H9 (cell line): ENCODE results near the gene NPIPB8. TPM values are rescaled to one million over a fixed set of nuclear protein-coding genes. Genes with fewer than 3 reads are reported as not detected.

Experiments
- DNase-seq: peaks from one replicate; pipeline ENCODE4 v3.0.0-alpha.2; 2017
- H2AFZ ChIP-seq: one replicate; pipeline ENCODE4 v1.6.1; 2013; ENCODE audit warnings: mild to moderate bottlenecking, low read length, control low read depth, moderate library complexity
- H2AK5ac ChIP-seq: 2 replicates; pipeline ENCODE4 v1.6.1; 2013; ENCODE audit warnings: low read length, control low read depth, mixed read lengths; ENCODE audit not compliant: insufficient read length
- H2BK120ac ChIP-seq: one replicate; pipeline ENCODE4 v1.6.1; 2013; ENCODE audit warnings: low read depth, mild to moderate bottlenecking, low read length, control low read depth, inconsistent platforms; ENCODE audit not compliant: poor library complexity, severe bottlenecking
- H2BK12ac ChIP-seq: 2 replicates; pipeline ENCODE4 v1.6.1; 2013; ENCODE audit warnings: low read length, control low read depth, mixed read lengths, low read depth; ENCODE audit not compliant: insufficient read length
- H2BK15ac ChIP-seq: 2 replicates; pipeline ENCODE4 v1.6.1; 2013; ENCODE audit warnings: low read depth, low read length, control low read depth
- H2BK20ac ChIP-seq: one replicate; pipeline ENCODE4 v1.6.1; 2013; ENCODE audit warnings: low read depth, mild to moderate bottlenecking, low read length, control low read depth, inconsistent platforms; ENCODE audit not compliant: poor library complexity, severe bottlenecking
- H2BK5ac ChIP-seq: 2 replicates; pipeline ENCODE4 v1.6.1; 2013; ENCODE audit warnings: low read length, control low read depth, mixed read lengths; ENCODE audit not compliant: insufficient read length
- H3K14ac ChIP-seq: 2 replicates; pipeline ENCODE4 v1.6.1; 2013; ENCODE audit warnings: low read length, control low read depth; ENCODE audit not compliant: insufficient read depth
- H3K18ac ChIP-seq: 2 replicates; pipeline ENCODE4 v1.6.1; 2013; ENCODE audit warnings: low read depth, mild to moderate bottlenecking, mixed read lengths, low read length, control low read depth; ENCODE audit not compliant: insufficient read length
- H3K23ac ChIP-seq: 2 replicates; pipeline ENCODE4 v1.6.1; 2013; ENCODE audit warnings: low read length, control low read depth, mixed read lengths, low read depth; ENCODE audit not compliant: insufficient read length
- H3K23me2 ChIP-seq: 2 replicates; pipeline ENCODE4 v1.6.1; 2013; ENCODE audit warnings: low read depth, mild to moderate bottlenecking, mixed read lengths, low read length, control low read depth; ENCODE audit not compliant: insufficient read length, poor library complexity, severe bottlenecking
- H3K27ac ChIP-seq: 2 replicates; pipeline ENCODE4 v1.5.1; 2013; ENCODE audit warnings: low read length, control low read depth, mixed read lengths, low read depth; ENCODE audit not compliant: insufficient read length
- H3K27me3 ChIP-seq: 2 replicates; pipeline ENCODE4 v1.6.1; 2013; ENCODE audit warnings: low read length, control low read depth, inconsistent platforms; ENCODE audit not compliant: insufficient read depth
- H3K4ac ChIP-seq: 2 replicates; pipeline ENCODE4 v1.6.1; 2013; ENCODE audit warnings: low read depth, mild to moderate bottlenecking, control low read depth, inconsistent platforms, low read length, moderate library complexity
- H3K4me1 ChIP-seq: 2 replicates; pipeline ENCODE4 v1.6.1; 2013; ENCODE audit warnings: low read length, control low read depth, inconsistent platforms; ENCODE audit not compliant: insufficient read depth
- H3K4me2 ChIP-seq: 2 replicates; pipeline ENCODE4 v1.6.1; 2013; ENCODE audit warnings: low read length, control low read depth, mixed read lengths; ENCODE audit not compliant: insufficient read length, insufficient read depth
- H3K56ac ChIP-seq: 2 replicates; pipeline ENCODE4 v1.6.1; 2013; ENCODE audit warnings: low read depth, mild to moderate bottlenecking, mixed read lengths, low read length, control low read depth; ENCODE audit not compliant: insufficient read length
- H3K79me1 ChIP-seq: 2 replicates; pipeline ENCODE4 v1.6.1; 2013; ENCODE audit warnings: low read depth, mild to moderate bottlenecking, moderate library complexity, low read length, control low read depth, inconsistent platforms; ENCODE audit not compliant: insufficient read depth, poor library complexity, severe bottlenecking
- H3K79me2 ChIP-seq: 2 replicates; pipeline ENCODE4 v1.6.1; 2013; ENCODE audit warnings: low read length, control low read depth, inconsistent platforms; ENCODE audit not compliant: insufficient read depth
- H3K9ac ChIP-seq: 2 replicates; pipeline ENCODE4 v1.6.1; 2013; ENCODE audit warnings: low read length, control low read depth, mixed read lengths; ENCODE audit not compliant: insufficient read length; ENCODE audit errors: extremely low read depth
- H3K9me3 ChIP-seq: one replicate; pipeline ENCODE4 v1.6.1; 2013; ENCODE audit warnings: low read depth, low read length, inconsistent platforms; ENCODE audit not compliant: control insufficient read depth
- H3T11ph ChIP-seq: one replicate; pipeline ENCODE4 v1.6.1; 2013; ENCODE audit warnings: mild to moderate bottlenecking, low read length, control low read depth, inconsistent platforms
- H4K20me1 ChIP-seq: one replicate; pipeline ENCODE4 v1.6.1; 2013; ENCODE audit not compliant: control insufficient read depth, insufficient read length, insufficient read depth
- H4K5ac ChIP-seq: 2 replicates; pipeline ENCODE4 v1.6.1; 2013; ENCODE audit warnings: low read depth, mild to moderate bottlenecking, mixed read lengths, low read length, control low read depth; ENCODE audit not compliant: insufficient read length
- H4K8ac ChIP-seq: replicated peaks from 2 replicates; pipeline ENCODE4 v1.6.1; 2013; ENCODE audit warnings: low read length, control low read depth, mixed read lengths, low read depth; ENCODE audit not compliant: insufficient read length
- H4K91ac ChIP-seq: 2 replicates; pipeline ENCODE4 v1.6.1; 2013; ENCODE audit warnings: low read depth, mild to moderate bottlenecking, moderate library complexity, mixed read lengths, low read length, control low read depth; ENCODE audit not compliant: insufficient read length
- H3K27ac Mint-ChIP-seq, 3 experiments: 2 replicates in 2 of 3; 3 replicates in 1 of 3; pipeline ENCODE4 v1.8.0; 2020 to 2021; ENCODE audit warnings: mixed read lengths in 3 of 3, mild to moderate bottlenecking in 1 of 3, moderate library complexity in 1 of 3
- H3K27me3 Mint-ChIP-seq: 2 replicates; pipeline ENCODE4 v1.8.0; 2021; ENCODE audit warnings: low read depth, mild to moderate bottlenecking, moderate library complexity, mixed read lengths
- H3K36me3 Mint-ChIP-seq, 3 experiments: 2 replicates in 2 of 3; 3 replicates in 1 of 3; pipeline ENCODE4 v1.8.0; 2020 to 2021; ENCODE audit warnings: low read depth in 3 of 3, mixed read lengths in 3 of 3; ENCODE audit not compliant: insufficient read depth in 1 of 3
- H3K4me1 Mint-ChIP-seq, 2 experiments: 2 replicates each; pipeline ENCODE4 v1.8.0; 2020; ENCODE audit warnings: mixed read lengths in 2 of 2
- H3K4me3 Mint-ChIP-seq, 2 experiments: 2 replicates in 1 of 2; 3 replicates in 1 of 2; pipeline ENCODE4 v1.8.0; 2020 to 2021; ENCODE audit warnings: mild to moderate bottlenecking in 2 of 2, mixed read lengths in 2 of 2, moderate library complexity in 1 of 2
- H3K9me3 Mint-ChIP-seq, 2 experiments: 2 replicates in 1 of 2; 3 replicates in 1 of 2; pipeline ENCODE4 v1.8.0; 2020; ENCODE audit warnings: mild to moderate bottlenecking in 2 of 2, mixed read lengths in 2 of 2, moderate library complexity in 1 of 2
- CTCF ChIP-seq: fragments of 200-600 bp; sonication (generic); conservative IDR thresholded peaks from 3 replicates; pipeline ENCODE4 v1.8.0; 2021; ENCODE audit warnings: antibody characterized with exemption, mild to moderate bottlenecking
- WGBS: extraction: QIAGEN DNeasy Blood & Tissue Kit; methylation state at CpG from one replicate; pipeline ENCODE4 v1.1.7; 2013; ENCODE audit warnings: missing lambda C conversion rate, low lambda C conversion rate, mixed read lengths; ENCODE audit not compliant: insufficient read length; ENCODE audit errors: extremely low coverage; 5-methylcytosine and 5-hydroxymethylcytosine counted together
- total RNA-seq: library from RNA; stranded (reverse); gene quantifications from 2 replicates; pipeline ENCODE4 v1.2.1, GENCODE V29; 2021

Gene NPIPB8
- total RNA-seq, 1 experiment from 2014 or later = not detected

GRCh38 chr16:28602529-28602928 lies 35.3 kb upstream of the NPIPB8 start:
- no CpG with 5 or more reads among the region's 6 CpGs for WGBS
- Histone ChIP-seq H3K4me1 (no peaks in the 10 kb centered on the region), H3K23ac (no peak overlapping the region), H3K79me2 (no peaks in the 10 kb centered on the region), H4K5ac (no peak overlapping the region), H2AFZ (no peak overlapping the region), H2AK5ac (no peak overlapping the region), H3K4me2 (no peak overlapping the region), H3K56ac (no peak overlapping the region), H2BK15ac (no peak overlapping the region), H4K91ac (no peak overlapping the region), H3K79me1 (no peaks in the 10 kb centered on the region), H4K20me1 (no peaks in the 10 kb centered on the region), H3K23me2 (no peaks in the 10 kb centered on the region), H3K9me3 (no peaks in the 10 kb centered on the region), H3K27me3 (no peaks in the 10 kb centered on the region), H3K4ac (no peak overlapping the region), H2BK5ac (no peak overlapping the region), H2BK12ac (no peak overlapping the region), H2BK20ac (no peak overlapping the region), H3K9ac (no peak overlapping the region), H4K8ac (no peak overlapping the region), H3K18ac (no peak overlapping the region), H3K27ac (no peak overlapping the region), H3K14ac (no peak overlapping the region), H3T11ph (no peak overlapping the region), H2BK120ac (no peak overlapping the region)
- H3K27ac Mint-ChIP-seq = no peak overlapping the region
- DNase-seq = no peak
- no peak overlapping the region for H3K4me3 Mint-ChIP-seq
- H3K27me3 Mint-ChIP-seq = no peaks in the 10 kb centered on the region
- H3K4me1 Mint-ChIP-seq = peaks cover 5 to 6% of the 10 kb centered on the region in 2 experiments
- TF ChIP-seq CTCF = no peak
- H3K36me3 Mint-ChIP-seq = no peaks in the 10 kb centered on the region
- no peaks in the 10 kb centered on the region for H3K9me3 Mint-ChIP-seq
